ENCODE results near the gene IFITM2. TPM values are rescaled to one million over a fixed set of nuclear protein-coding genes. Genes with fewer than 3 reads are reported as not detected.

The IFITM2 gene
- total RNA-seq, 1 experiment from 2014 or later = 421 TPM

DNA sequence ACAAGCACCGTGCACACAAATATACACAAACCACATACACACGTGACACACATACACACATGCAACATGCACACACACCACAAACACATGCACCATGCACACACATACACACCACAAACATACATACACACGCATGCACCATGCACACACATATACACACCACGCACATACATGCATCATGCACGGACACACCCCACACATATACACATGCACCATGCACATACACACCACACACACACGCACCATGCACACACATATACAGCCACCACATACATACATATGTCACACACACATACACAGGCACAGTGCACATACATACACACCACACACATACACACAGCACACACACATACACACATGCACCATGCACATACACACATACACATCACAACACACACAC is 49.0 kb downstream of the IFITM2 start:
- Histone ChIP-seq H3K23me2 (ENCODE audit: insufficient read length, low read depth, low read length, poor library complexity, severe bottlenecking) (no peaks in the 10 kb centered on the region), H3K14ac (ENCODE audit: insufficient read depth, low read length) (no peak overlapping the region), H3K79me2 (ENCODE audit: insufficient read depth, low read length) (no peaks in the 10 kb centered on the region), H3K9me3 (ENCODE audit: control insufficient read depth, low read depth, low read length) (peaks cover 8% of the 10 kb centered on the region), H2BK12ac (ENCODE audit: insufficient read length, low read depth, low read length) (no peak overlapping the region), H3K56ac (ENCODE audit: insufficient read length, low read depth, low read length) (no peak overlapping the region), H3K4ac (ENCODE audit: low read depth, low read length) (no peak overlapping the region), H4K20me1 (ENCODE audit: control insufficient read depth, insufficient read depth, insufficient read length) (no peaks in the 10 kb centered on the region), H4K91ac (ENCODE audit: insufficient read length, low read depth, low read length) (no peak overlapping the region), H4K5ac (ENCODE audit: insufficient read length, low read depth, low read length) (no peak overlapping the region), H3K9ac (ENCODE audit: extremely low read depth, insufficient read length, low read length) (no peak overlapping the region), H3K23ac (ENCODE audit: insufficient read length, low read depth, low read length) (no peak overlapping the region), H3K27me3 (ENCODE audit: insufficient read depth, low read length) (no peaks in the 10 kb centered on the region), H2AK5ac (ENCODE audit: insufficient read length, low read length) (no peak overlapping the region), H3K27ac (ENCODE audit: insufficient read length, low read depth, low read length) (no peak overlapping the region), H3K4me1 (ENCODE audit: insufficient read depth, low read length) (no peaks in the 10 kb centered on the region), H2BK20ac (ENCODE audit: low read depth, low read length, poor library complexity, severe bottlenecking) (no peak overlapping the region), H4K8ac (replicated peaks; ENCODE audit: insufficient read length, low read depth, low read length) (no peak overlapping the region), H3T11ph (ENCODE audit: low read length) (no peak overlapping the region), H2BK15ac (ENCODE audit: low read depth, low read length) (no peak overlapping the region), H2BK120ac (ENCODE audit: low read depth, low read length, poor library complexity, severe bottlenecking) (no peak overlapping the region), H2BK5ac (ENCODE audit: insufficient read length, low read length) (no peak overlapping the region), H3K4me2 (ENCODE audit: insufficient read depth, insufficient read length, low read length) (no peak overlapping the region), H2AFZ (ENCODE audit: low read length) (no peak overlapping the region), H3K18ac (ENCODE audit: insufficient read length, low read depth, low read length) (no peak overlapping the region), H3K79me1 (ENCODE audit: insufficient read depth, low read depth, low read length, poor library complexity, severe bottlenecking) (no peaks in the 10 kb centered on the region)
- peaks cover 17 to 27% of the 10 kb centered on the region in 2 experiments for H3K4me1 Mint-ChIP-seq
- H3K27me3 Mint-ChIP-seq (ENCODE audit: low read depth) = peaks cover 25% of the 10 kb centered on the region
- no peak overlapping the region for H3K27ac Mint-ChIP-seq
- no peak overlapping the region for H3K4me3 Mint-ChIP-seq
- peaks cover 29 to 33% of the 10 kb centered on the region in 2 experiments for H3K9me3 Mint-ChIP-seq
- DNase-seq = no peak
- WGBS (ENCODE audit: extremely low coverage, insufficient read length, low lambda C conversion rate) = no CpG with 5 or more reads among the region's 6 CpGs
- H3K36me3 Mint-ChIP-seq (ENCODE audit: insufficient read depth in 1 of 3, low read depth in 3 of 3) = peaks cover 5 to 13% (median 9%) of the 10 kb centered on the region in 3 experiments; a peak in 5 of 7 replicates
- TF ChIP-seq, protein P1, sequence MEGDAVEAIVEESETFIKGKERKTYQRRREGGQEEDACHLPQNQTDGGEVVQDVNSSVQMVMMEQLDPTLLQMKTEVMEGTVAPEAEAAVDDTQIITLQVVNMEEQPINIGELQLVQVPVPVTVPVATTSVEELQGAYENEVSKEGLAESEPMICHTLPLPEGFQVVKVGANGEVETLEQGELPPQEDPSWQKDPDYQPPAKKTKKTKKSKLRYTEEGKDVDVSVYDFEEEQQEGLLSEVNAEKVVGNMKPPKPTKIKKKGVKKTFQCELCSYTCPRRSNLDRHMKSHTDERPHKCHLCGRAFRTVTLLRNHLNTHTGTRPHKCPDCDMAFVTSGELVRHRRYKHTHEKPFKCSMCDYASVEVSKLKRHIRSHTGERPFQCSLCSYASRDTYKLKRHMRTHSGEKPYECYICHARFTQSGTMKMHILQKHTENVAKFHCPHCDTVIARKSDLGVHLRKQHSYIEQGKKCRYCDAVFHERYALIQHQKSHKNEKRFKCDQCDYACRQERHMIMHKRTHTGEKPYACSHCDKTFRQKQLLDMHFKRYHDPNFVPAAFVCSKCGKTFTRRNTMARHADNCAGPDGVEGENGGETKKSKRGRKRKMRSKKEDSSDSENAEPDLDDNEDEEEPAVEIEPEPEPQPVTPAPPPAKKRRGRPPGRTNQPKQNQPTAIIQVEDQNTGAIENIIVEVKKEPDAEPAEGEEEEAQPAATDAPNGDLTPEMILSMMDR (conservative IDR thresholded peaks at IDR 0.05) = no peak
